HepG2 (cell line): Measurements from ENCODE around the gene TRIM31. TPM values are rescaled to one million over a fixed set of nuclear protein-coding genes. Genes with fewer than 3 reads are reported as not detected.

Experiments
- ATAC-seq: fragments of 200-7000 bp; cut with Tn5 transposase; 3 replicates; pipeline ENCODE4 v1.9.1; 2020; ENCODE audit warnings: mild to moderate bottlenecking, moderate library complexity
- BruUV-seq: library from RNA; stranded (reverse); fragments of 400-500 nt; replicated peaks from 2 replicates; lab custom pipeline; 2021; lab: Mats Ljungman, UMichigan
- CTCF ChIA-PET: fragments of 300-600 bp; formaldehyde crosslinking; extraction: SDS; loops from one replicate; lab custom pipeline; 2021; ENCODE audit warnings: low total read pairs, inconsistent platforms, low intra/inter-chr PET ratio; lab: Yijun Ruan, JAX
- POLR2A ChIA-PET: fragments of 350-600 bp; sonication (Branson Sonifier 250); formaldehyde crosslinking; loops from one replicate; lab custom pipeline; 2020; ENCODE audit warnings: antibody characterized with exemption, inconsistent platforms; lab: Yijun Ruan, JAX
- DNase-seq: peaks from one replicate; pipeline ENCODE4 v3.0.0-alpha.2; 2015; ENCODE audit warnings: low spot score
- FAIRE-seq: peaks from 3 replicates; lab custom pipeline; 2011; peaks lifted over from hg19 to GRCh38; lab: Jason Lieb, UNC
- H2AFZ ChIP-seq: one replicate; pipeline ENCODE4 v1.6.1; 2011; ENCODE audit warnings: low read length, inconsistent platforms
- H3K27ac ChIP-seq: fragments of 300-600 bp; 3 replicates; pipeline ENCODE4 v1.8.0; 2011; ENCODE audit warnings: mixed run types, mild to moderate bottlenecking, mixed read lengths, low read length, inconsistent platforms; ENCODE audit not compliant: insufficient read depth; ENCODE audit errors: extremely low read length
- H3K27me3 ChIP-seq, 2 experiments: fragments of 200-600 bp in 1 of 2; 2 replicates in 1 of 2; 3 replicates in 1 of 2; pipeline versions ENCODE4 v1.6.0 to v1.8.0; 2011; ENCODE audit warnings: low read length in 2 of 2, mild to moderate bottlenecking in 2 of 2, moderate library complexity in 2 of 2, inconsistent platforms in 1 of 2; ENCODE audit not compliant: insufficient read depth in 2 of 2, control insufficient read depth in 1 of 2
- H3K36me3 ChIP-seq, 2 experiments: fragments of 200-600 bp in 1 of 2; replicated peaks in 1 of 2; 2 replicates in 1 of 2; 3 replicates in 1 of 2; pipeline versions ENCODE4 v1.5.1 to v1.8.0; 2011; ENCODE audit warnings: low read length in 2 of 2, inconsistent platforms in 1 of 2; ENCODE audit not compliant: insufficient read depth in 2 of 2, control insufficient read depth in 1 of 2
- H3K4me1 ChIP-seq: 2 replicates; pipeline ENCODE4 v1.5.1; 2012; ENCODE audit warnings: low read length, inconsistent platforms; ENCODE audit not compliant: insufficient read depth
- H3K4me2 ChIP-seq: 2 replicates; pipeline ENCODE4 v1.6.0; 2011; ENCODE audit warnings: low read depth, low read length, inconsistent platforms
- H3K4me3 ChIP-seq, 3 experiments: fragments of 200-600 bp in 1 of 3; sonication (generic), shearing (Covaris generic) in 1 of 3; replicated peaks in 1 of 3; 2 replicates each; pipeline ENCODE4 v1.5.1; 2011 to 2016; ENCODE audit warnings: low read length in 3 of 3, inconsistent platforms in 2 of 3, low read depth in 2 of 3, mild to moderate bottlenecking in 2 of 3, control low read depth in 1 of 3, mixed read lengths in 1 of 3; ENCODE audit not compliant: insufficient read depth in 1 of 3
- H3K79me2 ChIP-seq: one replicate; pipeline ENCODE4 v1.6.1; 2011; ENCODE audit warnings: low read length, inconsistent platforms; ENCODE audit not compliant: insufficient read depth
- H3K9ac ChIP-seq: 2 replicates; pipeline ENCODE4 v1.6.0; 2011; ENCODE audit warnings: mild to moderate bottlenecking, low read depth, low read length, inconsistent platforms; ENCODE audit not compliant: insufficient read depth
- H3K9me3 ChIP-seq: 2 replicates; pipeline ENCODE4 v1.5.1; 2012; ENCODE audit warnings: mild to moderate bottlenecking, low read length
- H4K20me1 ChIP-seq: 2 replicates; pipeline ENCODE4 v1.6.0; 2011; ENCODE audit warnings: inconsistent platforms, mild to moderate bottlenecking, low read length, moderate library complexity; ENCODE audit not compliant: insufficient read depth
- FOXO4 ChIP-seq: sonication (generic); formaldehyde crosslinking; conservative IDR thresholded peaks from 2 replicates; pipeline ENCODE4 v1.8.1; 2023; ENCODE audit warnings: missing genetic modification reagents
- NAIF1 ChIP-seq: sonication (generic); formaldehyde crosslinking; IDR thresholded peaks from 2 replicates; pipeline ENCODE4 v1.5.0; 2020; ENCODE audit warnings: mild to moderate bottlenecking, missing genetic modification reagents, borderline replicate concordance
- SNAPC2 ChIP-seq: sonication (generic); formaldehyde crosslinking; IDR thresholded peaks from 2 replicates; pipeline ENCODE4 v1.8.1; 2022; ENCODE audit warnings: mild to moderate bottlenecking, missing genetic modification reagents
- SRF ChIP-seq: IDR thresholded peaks from 2 replicates; pipeline ENCODE4 v1.6.1; 2011; ENCODE audit warnings: mild to moderate bottlenecking, low read depth, low read length, moderate library complexity
- WGBS: methylation state at CpG from one replicate; pipeline ENCODE4 v1.1.6; 2017; ENCODE audit warnings: low lambda C conversion rate; 5-methylcytosine and 5-hydroxymethylcytosine counted together
- in situ Hi-C: cut with HindIII; loops from 2 replicates; pipeline ENCODE4 v1.10.0; 2017; ENCODE audit warnings: low pct_unique_long_range_greater_than_20kb; ENCODE audit not compliant: extremely low pct_ligation_motif_present
- intact Hi-C: fragments of 100-400 bp; cut with micrococcal nuclease; formaldehyde crosslinking; loops from one replicate; pipeline ENCODE4 v1.10.0; 2022; ENCODE audit not compliant: unreplicated experiment
- polyA plus RNA-seq, 8 experiments: library from polyadenylated mRNA; depleted of rRNA in 3 of 8; stranded (reverse) in 7 of 8; unstranded in 1 of 8; fragments of >200 nt; fragmentation: Illumina TruSeq in 4 of 8; extraction: Trizol in 4 of 8; gene quantifications; 2 replicates each; pipeline versions ENCODE4 v1.2.1 to v1.2.3, GENCODE V29; 2011 to 2016; ENCODE audit warnings: low read depth in 4 of 8, missing spikeins in 1 of 8, mixed read lengths in 1 of 8; ENCODE audit not compliant: insufficient read depth in 1 of 8
- total RNA-seq, 5 experiments: library from RNA; depleted of rRNA; stranded (reverse); fragments of >200 nt; fragmentation: Illumina TruSeq; extraction: Trizol; gene quantifications; 2 replicates each; pipeline ENCODE4 v1.2.3, GENCODE V29; 2016; ENCODE audit warnings: low read depth in 1 of 5

The TRIM31 gene
- total and polyA plus RNA-seq, 2 of the 13 experiments (the other 11 are each of a cell fraction or from before 2014, with no cell fraction given): 0.13 to 0.51 TPM

GRCh38 chr6:30158475-30159040 lies 45.7 kb upstream of the TRIM31 start:
- no peaks in the 10 kb centered on the region; a peak in 1 of 5 replicates for H3K27me3 ChIP-seq
- no peak overlapping the region for H3K9ac ChIP-seq
- H3K9me3 ChIP-seq: no peaks in the 10 kb centered on the region
- H4K20me1 ChIP-seq: no peaks in the 10 kb centered on the region
- H3K4me2 ChIP-seq: no peak overlapping the region
- no peak for ATAC-seq
- no peak for DNase-seq
- 72% methylated on average over 3 of the region's 3 CpGs for WGBS
- intact Hi-C loops: no loop called here
- POLR2A ChIA-PET: no interaction called here
- no peak for FAIRE-seq
- no peak overlapping the region for H2AFZ ChIP-seq
- TF ChIP-seq SRF (no peak), FOXO4 (CRISPR knock-in tag) (0 out of 2 replicates have a peak, but pooled peaks have one; percentile 53)
- TF ChIP-seq, all 625 proteins: peak for 1
- no TSS peak for BruUV-seq
- Histone ChIP-seq H3K4me1 (peaks cover 59% of the 10 kb centered on the region), H3K27ac (no peak overlapping the region), H3K79me2 (peaks cover 2% of the 10 kb centered on the region), H3K4me3 (no peak overlapping the region), H3K36me3 (no peaks in the 10 kb centered on the region)
- CTCF ChIA-PET: no interaction called here
- in situ Hi-C loops: no loop called here

GRCh38 chr6:30157999-30158398 lies 45.1 kb upstream of the TRIM31 start:
- 95% methylated on average over 2 of the region's 2 CpGs for WGBS
- H4K20me1 ChIP-seq: no peaks in the 10 kb centered on the region
- FAIRE-seq: no peak

More at GRCh38 chr6:30157999-30158398, 45.1 kb upstream of the TRIM31 start:
- H3K9me3 ChIP-seq: no peaks in the 10 kb centered on the region
- H3K36me3 ChIP-seq: no peaks in the 10 kb centered on the region
- in situ Hi-C loops (no loop called here), intact Hi-C loops (no loop called here)
- ChIA-PET POLR2A (no interaction called here), CTCF (no interaction called here)
- TF ChIP-seq SNAPC2 (CRISPR knock-in tag) (no peak), NAIF1 (CRISPR knock-in tag) (no peak)
- H3K9ac ChIP-seq: no peak overlapping the region
- no peak overlapping the region for H2AFZ ChIP-seq
- H3K79me2 ChIP-seq: no peaks in the 10 kb centered on the region
- ATAC-seq (no peak), DNase-seq (no peak)
- no peak overlapping the region for H3K4me3 ChIP-seq
- peaks cover 64% of the 10 kb centered on the region for H3K4me1 ChIP-seq
- H3K27me3 ChIP-seq: no peaks in the 10 kb centered on the region
- H3K4me2 ChIP-seq: no peak overlapping the region
- BruUV-seq: no TSS peak
- H3K27ac ChIP-seq: no peak overlapping the region
